Cardiac fibroblast (primary cell): ENCODE measurements around the gene CHRD.
"Not testable (repeated sequence)": the region's sequence is repeated elsewhere in the genome, so short reads cannot be mapped to it uniquely, and the experiment has no call there.

Source experiments
- DNase-seq, 2 donors: peaks; one replicate each; pipeline versions ENCODE4 v3.0.0 to v3.0.0-alpha.2; 2010; ENCODE audit warnings: low read depth in 2 of 2
- H3K4me3 ChIP-seq, 2 donors: replicated peaks in 1 of 2; 1 replicate in 1 of 2; 2 replicates in 1 of 2; pipeline ENCODE4 v1.5.1; 2011; ENCODE audit warnings: low read depth in 2 of 2, low read length in 2 of 2, mild to moderate bottlenecking in 2 of 2, moderate library complexity in 1 of 2
- TF ChIP-seq, protein P1 (sequence below): IDR thresholded peaks from one replicate; pipeline ENCODE4 v1.5.1; 2011; ENCODE audit warnings: low read depth, mild to moderate bottlenecking, low read length, inconsistent platforms

CHRD gene

GRCh38 chr3:184426691-184427141, 46.9 kb downstream of the CHRD start:
- H3K4me3 ChIP-seq: no peak overlapping the region
- DNase-seq: peak in 1 of 2 donors; percentile 22
- TF ChIP-seq, protein P1, sequence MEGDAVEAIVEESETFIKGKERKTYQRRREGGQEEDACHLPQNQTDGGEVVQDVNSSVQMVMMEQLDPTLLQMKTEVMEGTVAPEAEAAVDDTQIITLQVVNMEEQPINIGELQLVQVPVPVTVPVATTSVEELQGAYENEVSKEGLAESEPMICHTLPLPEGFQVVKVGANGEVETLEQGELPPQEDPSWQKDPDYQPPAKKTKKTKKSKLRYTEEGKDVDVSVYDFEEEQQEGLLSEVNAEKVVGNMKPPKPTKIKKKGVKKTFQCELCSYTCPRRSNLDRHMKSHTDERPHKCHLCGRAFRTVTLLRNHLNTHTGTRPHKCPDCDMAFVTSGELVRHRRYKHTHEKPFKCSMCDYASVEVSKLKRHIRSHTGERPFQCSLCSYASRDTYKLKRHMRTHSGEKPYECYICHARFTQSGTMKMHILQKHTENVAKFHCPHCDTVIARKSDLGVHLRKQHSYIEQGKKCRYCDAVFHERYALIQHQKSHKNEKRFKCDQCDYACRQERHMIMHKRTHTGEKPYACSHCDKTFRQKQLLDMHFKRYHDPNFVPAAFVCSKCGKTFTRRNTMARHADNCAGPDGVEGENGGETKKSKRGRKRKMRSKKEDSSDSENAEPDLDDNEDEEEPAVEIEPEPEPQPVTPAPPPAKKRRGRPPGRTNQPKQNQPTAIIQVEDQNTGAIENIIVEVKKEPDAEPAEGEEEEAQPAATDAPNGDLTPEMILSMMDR: no peak

GRCh38 chr3:184428561-184429175, 48.8 kb downstream of the CHRD start:
- DNase-seq: peak; percentile 9 to 17
- H3K4me3 ChIP-seq: no peak overlapping the region
- TF ChIP-seq, protein P1: no peak

DNA sequence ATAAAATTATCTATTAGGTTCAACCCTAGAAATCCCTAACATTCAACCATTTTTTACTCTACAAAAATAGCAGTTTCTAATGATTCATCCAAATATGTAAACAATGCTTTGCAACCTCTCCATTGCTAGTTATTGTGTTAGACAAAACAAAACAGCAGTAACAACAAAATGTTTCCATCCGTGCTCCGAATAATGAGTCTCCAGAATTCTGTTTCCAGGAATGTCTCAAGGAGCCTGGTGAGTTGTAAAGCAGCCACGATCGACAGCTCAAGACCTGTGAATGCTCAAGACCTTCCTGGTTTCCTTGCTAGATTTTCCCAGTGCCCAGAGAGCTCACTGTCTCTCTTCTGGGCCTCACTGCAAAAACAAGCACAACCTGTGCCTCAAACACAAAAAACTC, 49.9 kb downstream of the CHRD start:
- H3K4me3 ChIP-seq: no peak overlapping the region
- TF ChIP-seq, protein P1: no peak
- DNase-seq: no peak

DNA sequence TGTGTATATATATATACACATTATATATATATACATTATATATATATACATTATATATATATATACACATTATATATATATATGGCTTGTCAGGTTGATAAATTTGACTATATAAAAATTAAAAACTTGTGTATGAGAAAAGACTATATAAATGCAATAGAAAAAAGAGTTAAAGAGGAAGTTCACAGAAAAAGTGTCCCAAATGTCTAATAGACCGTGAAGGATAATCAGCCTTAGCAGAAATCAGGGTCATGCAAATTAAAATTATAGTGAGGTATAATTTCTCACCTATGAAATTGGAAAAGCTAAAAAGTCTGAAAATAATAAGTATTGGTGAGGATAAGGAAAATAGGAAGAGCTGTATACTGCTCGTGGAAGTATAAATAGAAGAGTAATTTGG, 51.1 kb downstream of the CHRD start:
- no peak overlapping the region for H3K4me3 ChIP-seq
- TF ChIP-seq, protein P1: no peak
- no peak for DNase-seq

- not testable (repeated sequence) for H3K4me3 ChIP-seq, DNase-seq
Observed at GRCh38 chr3:184433178-184433577, 53.3 kb downstream of the CHRD start.

- no peak overlapping the region for H3K4me3 ChIP-seq
Observed at GRCh38 chr3:184439096-184439495, 59.2 kb downstream of the CHRD start.

More at GRCh38 chr3:184439096-184439495, 59.2 kb downstream of the CHRD start:
- DNase-seq: no peak
- TF ChIP-seq, protein P1: no peak
